HepG2 (cell line): ENCODE data around the gene TNS4. TPM values are rescaled to one million over a fixed set of nuclear protein-coding genes. Genes with fewer than 3 reads are reported as not detected.

Source experiments
- ARID2 ChIP-seq: sonication (generic); formaldehyde crosslinking; IDR thresholded peaks from 2 replicates; pipeline ENCODE4 v1.8.1; 2022; ENCODE audit warnings: mild to moderate bottlenecking, missing genetic modification reagents, borderline replicate concordance
- ATM ChIP-seq: fragments of 450-650 bp; IDR thresholded peaks from 2 replicates; pipeline ENCODE4 v1.7.1; 2017; ENCODE audit warnings: mild to moderate bottlenecking, borderline replicate concordance
- BHLHE40 ChIP-seq: IDR thresholded peaks from 2 replicates; pipeline ENCODE4 v1.6.1; 2011; ENCODE audit warnings: low read length, improper control_type of control experiment
- CEBPB ChIP-seq: IDR thresholded peaks from 2 replicates; pipeline ENCODE4 v1.6.1; 2011; ENCODE audit warnings: low read depth, low read length, improper control_type of control experiment, borderline replicate concordance
- DNMT3B ChIP-seq: conservative IDR thresholded peaks from 2 replicates; pipeline ENCODE4 v1.6.1; 2016; ENCODE audit warnings: missing biosample characterization, control low read depth
- ELF4 ChIP-seq: sonication (generic); formaldehyde crosslinking; IDR thresholded peaks from 2 replicates; pipeline ENCODE4 v1.5.0; 2020; ENCODE audit warnings: missing genetic modification reagents, mild to moderate bottlenecking, moderate library complexity, borderline replicate concordance
- GATAD2A ChIP-seq: IDR thresholded peaks from 2 replicates; pipeline ENCODE4 v1.6.1; 2016
- HMG20A ChIP-seq: IDR thresholded peaks from 2 replicates; pipeline ENCODE4 v1.6.1; 2016; ENCODE audit warnings: borderline replicate concordance
- KLF12 ChIP-seq: sonication (generic); formaldehyde crosslinking; IDR thresholded peaks from 2 replicates; pipeline ENCODE4 v1.4.0; 2020; ENCODE audit warnings: missing genetic modification reagents, borderline replicate concordance
- MIER2 ChIP-seq: IDR thresholded peaks from 2 replicates; pipeline ENCODE4 v1.6.1; 2016; ENCODE audit warnings: missing biosample characterization, missing genetic modification reagents
- MIER3 ChIP-seq: IDR thresholded peaks from 2 replicates; pipeline ENCODE4 v1.6.1; 2016; ENCODE audit warnings: missing compliant biosample characterization, borderline replicate concordance
- MIXL1 ChIP-seq: IDR thresholded peaks from 2 replicates; pipeline ENCODE4 v1.6.1; 2016
- MTF2 ChIP-seq: sonication (generic); formaldehyde crosslinking; IDR thresholded peaks from 2 replicates; pipeline ENCODE4 v1.5.0; 2020; ENCODE audit warnings: missing genetic modification reagents, borderline replicate concordance
- PAWR ChIP-seq: sonication (generic); formaldehyde crosslinking; IDR thresholded peaks from 2 replicates; pipeline ENCODE4 v1.4.0; 2020; ENCODE audit warnings: missing genetic modification reagents, mild to moderate bottlenecking, borderline replicate concordance
- TAF15 ChIP-seq: fragments of 200-400 bp; formaldehyde crosslinking; IDR thresholded peaks from one replicate; pipeline ENCODE4 v1.6.1; 2018; ENCODE audit warnings: mild to moderate bottlenecking, low read depth, low read length; ENCODE audit not compliant: poor library complexity, severe bottlenecking
- TARDBP ChIP-seq: sonication (generic); formaldehyde crosslinking; IDR thresholded peaks from 2 replicates; pipeline ENCODE4 v1.8.0; 2022; ENCODE audit warnings: mild to moderate bottlenecking, missing genetic modification reagents
- ZNF160 ChIP-seq: sonication (generic); formaldehyde crosslinking; IDR thresholded peaks from 2 replicates; pipeline ENCODE4 v1.8.0; 2022; ENCODE audit warnings: mild to moderate bottlenecking, inconsistent platforms, missing genetic modification reagents
- ZNF337 ChIP-seq: sonication (generic); formaldehyde crosslinking; IDR thresholded peaks from 2 replicates; pipeline ENCODE4 v1.5.1; 2020; ENCODE audit warnings: missing genetic modification reagents, low read depth, mild to moderate bottlenecking, borderline replicate concordance
- ZNF546 ChIP-seq: sonication (generic); formaldehyde crosslinking; conservative IDR thresholded peaks from 2 replicates; pipeline ENCODE4 v1.8.1; 2023; ENCODE audit warnings: mild to moderate bottlenecking, missing genetic modification reagents
- ZNF713 ChIP-seq: sonication (generic); formaldehyde crosslinking; IDR thresholded peaks from 2 replicates; pipeline ENCODE4 v1.4.0; 2020; ENCODE audit warnings: mild to moderate bottlenecking, missing genetic modification reagents
- ZSCAN12 ChIP-seq: sonication (generic); formaldehyde crosslinking; IDR thresholded peaks from 2 replicates; pipeline ENCODE4 v1.9.0; 2021; ENCODE audit warnings: mild to moderate bottlenecking, missing genetic modification reagents
- ZSCAN20 ChIP-seq: sonication (generic); formaldehyde crosslinking; IDR thresholded peaks from 2 replicates; pipeline ENCODE4 v1.4.0; 2020; ENCODE audit warnings: missing genetic modification reagents, mild to moderate bottlenecking, borderline replicate concordance
- polyA plus RNA-seq, 8 experiments: library from polyadenylated mRNA; depleted of rRNA in 3 of 8; stranded (reverse) in 7 of 8; unstranded in 1 of 8; fragments of >200 nt; fragmentation: Illumina TruSeq in 4 of 8; extraction: Trizol in 4 of 8; gene quantifications; 2 replicates each; pipeline versions ENCODE4 v1.2.1 to v1.2.3, GENCODE V29; 2011 to 2016; ENCODE audit warnings: low read depth in 4 of 8, missing spikeins in 1 of 8, mixed read lengths in 1 of 8; ENCODE audit not compliant: insufficient read depth in 1 of 8
- total RNA-seq, 5 experiments: library from RNA; depleted of rRNA; stranded (reverse); fragments of >200 nt; fragmentation: Illumina TruSeq; extraction: Trizol; gene quantifications; 2 replicates each; pipeline ENCODE4 v1.2.3, GENCODE V29; 2016; ENCODE audit warnings: low read depth in 1 of 5
- TF ChIP-seq, protein P1 (sequence below): sonication (generic); formaldehyde crosslinking; IDR thresholded peaks from 2 replicates; pipeline ENCODE4 v1.4.0; 2020; ENCODE audit warnings: missing genetic modification reagents, borderline replicate concordance
- TF ChIP-seq, protein P2 (sequence below): sonication (generic); formaldehyde crosslinking; IDR thresholded peaks from 2 replicates; pipeline ENCODE4 v1.4.0; 2020; ENCODE audit warnings: mild to moderate bottlenecking, missing genetic modification reagents
- TF ChIP-seq, protein P3 (sequence below): sonication (generic); formaldehyde crosslinking; IDR thresholded peaks from 2 replicates; pipeline ENCODE4 v1.4.0; 2020; ENCODE audit warnings: mild to moderate bottlenecking, missing genetic modification reagents

TNS4 gene
- total and polyA plus RNA-seq, 2 of the 13 experiments (the other 11 are each of a cell fraction or from before 2014, with no cell fraction given): 0.58 to 2.1 TPM

DNA sequence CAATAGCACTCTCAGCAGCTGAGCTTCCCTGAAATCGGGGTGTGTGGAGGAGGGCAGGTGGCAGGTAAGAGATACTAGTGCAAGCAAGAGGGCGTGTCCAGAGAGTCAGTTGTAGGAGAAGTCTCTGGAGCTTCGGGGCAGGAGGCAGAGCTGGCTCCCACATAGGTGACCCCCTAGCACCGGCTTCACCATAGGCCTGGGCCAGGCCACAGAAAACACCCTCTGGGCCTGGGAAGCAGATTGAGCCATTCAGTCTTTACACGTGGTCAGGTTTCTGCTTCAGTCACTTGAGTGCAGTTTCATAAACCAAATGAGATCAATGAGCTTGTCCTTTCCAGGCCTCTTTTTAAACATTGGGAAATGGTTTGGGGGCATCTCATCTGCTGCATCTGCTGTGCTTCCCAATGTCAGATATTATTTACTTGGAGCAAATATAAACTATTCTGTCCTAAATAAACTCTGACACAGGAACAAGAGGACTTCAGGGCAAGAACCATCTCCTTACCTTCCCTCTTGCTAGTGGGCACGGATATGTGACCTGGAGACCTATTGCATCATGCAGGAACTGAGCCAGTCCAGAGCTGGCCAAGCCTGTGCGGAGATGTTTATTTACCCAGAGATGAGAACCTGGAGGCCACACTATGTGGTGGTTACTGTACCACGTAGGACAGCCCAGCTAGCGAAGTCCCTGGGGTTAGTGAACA is 47.7 kb upstream of the TNS4 start (continued):
- TF ChIP-seq MTF2: 0 out of 2 replicates have a peak, but pooled peaks have one; percentile 63
- TF ChIP-seq HMG20A (CRISPR knock-in tag): peak; percentile 99
- TF ChIP-seq TARDBP (CRISPR knock-in tag): peak; percentile 98
- TF ChIP-seq ELF4 (CRISPR knock-in tag): peak; percentile 88
- TF ChIP-seq ZNF337 (CRISPR knock-in tag): 0 out of 2 replicates have a peak, but pooled peaks have one; percentile 59
- no peak for TF ChIP-seq ZSCAN20 (CRISPR knock-in tag)
- TF ChIP-seq ZNF713: 0 out of 2 replicates have a peak, but pooled peaks have one; percentile 58
- peak; percentile 98 for TF ChIP-seq MIXL1 (CRISPR knock-in tag)
- peak; percentile 52; the same call in 1 of the 2 replicates for TF ChIP-seq KLF12 (CRISPR knock-in tag)
- TF ChIP-seq MIER3 (CRISPR knock-in tag): peak; percentile 98
- TF ChIP-seq ZSCAN12: no peak
- TF ChIP-seq, protein P1, sequence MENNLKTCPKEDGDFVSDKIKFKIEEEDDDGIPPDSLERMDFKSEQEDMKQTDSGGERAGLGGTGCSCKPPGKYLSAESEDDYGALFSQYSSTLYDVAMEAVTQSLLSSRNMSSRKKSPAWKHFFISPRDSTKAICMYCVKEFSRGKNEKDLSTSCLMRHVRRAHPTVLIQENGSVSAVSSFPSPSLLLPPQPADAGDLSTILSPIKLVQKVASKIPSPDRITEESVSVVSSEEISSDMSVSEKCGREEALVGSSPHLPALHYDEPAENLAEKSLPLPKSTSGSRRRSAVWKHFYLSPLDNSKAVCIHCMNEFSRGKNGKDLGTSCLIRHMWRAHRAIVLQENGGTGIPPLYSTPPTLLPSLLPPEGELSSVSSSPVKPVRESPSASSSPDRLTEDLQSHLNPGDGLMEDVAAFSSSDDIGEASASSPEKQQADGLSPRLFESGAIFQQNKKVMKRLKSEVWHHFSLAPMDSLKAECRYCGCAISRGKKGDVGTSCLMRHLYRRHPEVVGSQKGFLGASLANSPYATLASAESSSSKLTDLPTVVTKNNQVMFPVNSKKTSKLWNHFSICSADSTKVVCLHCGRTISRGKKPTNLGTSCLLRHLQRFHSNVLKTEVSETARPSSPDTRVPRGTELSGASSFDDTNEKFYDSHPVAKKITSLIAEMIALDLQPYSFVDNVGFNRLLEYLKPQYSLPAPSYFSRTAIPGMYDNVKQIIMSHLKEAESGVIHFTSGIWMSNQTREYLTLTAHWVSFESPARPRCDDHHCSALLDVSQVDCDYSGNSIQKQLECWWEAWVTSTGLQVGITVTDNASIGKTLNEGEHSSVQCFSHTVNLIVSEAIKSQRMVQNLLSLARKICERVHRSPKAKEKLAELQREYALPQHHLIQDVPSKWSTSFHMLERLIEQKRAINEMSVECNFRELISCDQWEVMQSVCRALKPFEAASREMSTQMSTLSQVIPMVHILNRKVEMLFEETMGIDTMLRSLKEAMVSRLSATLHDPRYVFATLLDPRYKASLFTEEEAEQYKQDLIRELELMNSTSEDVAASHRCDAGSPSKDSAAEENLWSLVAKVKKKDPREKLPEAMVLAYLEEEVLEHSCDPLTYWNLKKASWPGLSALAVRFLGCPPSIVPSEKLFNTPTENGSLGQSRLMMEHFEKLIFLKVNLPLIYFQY: peak; percentile 78; the same call in 1 of the 2 replicates
- TF ChIP-seq ZNF160 (CRISPR knock-in tag): peak; percentile 65; the same call in 1 of the 2 replicates
- no peak for TF ChIP-seq ARID2 (CRISPR knock-in tag)
- no peak for TF ChIP-seq ZNF546 (CRISPR knock-in tag)
- peak; percentile 39; the same call in 1 of the 2 replicates for TF ChIP-seq BHLHE40
- TF ChIP-seq PAWR (CRISPR knock-in tag): no peak
- TF ChIP-seq, protein P2, sequence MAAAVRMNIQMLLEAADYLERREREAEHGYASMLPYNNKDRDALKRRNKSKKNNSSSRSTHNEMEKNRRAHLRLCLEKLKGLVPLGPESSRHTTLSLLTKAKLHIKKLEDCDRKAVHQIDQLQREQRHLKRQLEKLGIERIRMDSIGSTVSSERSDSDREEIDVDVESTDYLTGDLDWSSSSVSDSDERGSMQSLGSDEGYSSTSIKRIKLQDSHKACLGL: 0 out of 2 replicates have a peak, but pooled peaks have one; percentile 32
- TF ChIP-seq, protein P3, sequence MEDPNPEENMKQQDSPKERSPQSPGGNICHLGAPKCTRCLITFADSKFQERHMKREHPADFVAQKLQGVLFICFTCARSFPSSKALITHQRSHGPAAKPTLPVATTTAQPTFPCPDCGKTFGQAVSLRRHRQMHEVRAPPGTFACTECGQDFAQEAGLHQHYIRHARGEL: no peak
- 0 out of 2 replicates have a peak, but pooled peaks have one; percentile 57 for TF ChIP-seq DNMT3B
- TF ChIP-seq TAF15: no peak
- no peak for TF ChIP-seq ATM
- TF ChIP-seq GATAD2A: peak; percentile 100
- TF ChIP-seq CEBPB: peak; percentile 99
- peak; percentile 86; the same call in 1 of the 2 replicates for TF ChIP-seq MIER2 (CRISPR knock-in tag)
